ENCODE results near the gene WDR27. TPM values are rescaled to one million over a fixed set of nuclear protein-coding genes. Genes with fewer than 3 reads are reported as not detected.

Gene WDR27
- total RNA-seq, 2 experiments from 2014 or later = 77.2 to 108 TPM

GRCh38 chr6:169669889-169670288 lies 31.9 kb downstream of the WDR27 start:
- Histone ChIP-seq H3K27ac (ENCODE audit: low read depth, low read length, poor library complexity, severe bottlenecking) (no peak overlapping the region), H3K79me2 (ENCODE audit: insufficient read depth, low read depth, low read length) (no peaks in the 10 kb centered on the region), H3K4me2 (ENCODE audit: low read length) (no peak overlapping the region), H3K4me3 (ENCODE audit: low read depth, low read length, poor library complexity, severe bottlenecking) (no peak overlapping the region), H3K36me3 (ENCODE audit: insufficient read depth, low read length) (peaks cover 74% of the 10 kb centered on the region), H3K9me2 (ENCODE audit: insufficient read depth, low read length) (no peaks in the 10 kb centered on the region), H4K20me1 (ENCODE audit: insufficient read depth, low read length) (no peaks in the 10 kb centered on the region), H3K9me3 (ENCODE audit: low read length) (no peaks in the 10 kb centered on the region), H3K4me1 (ENCODE audit: insufficient read depth, low read length, poor library complexity, severe bottlenecking) (no peaks in the 10 kb centered on the region), H2AFZ (ENCODE audit: low read length) (no peak overlapping the region)
- POLR2A ChIA-PET = no interaction called here
- CTCF ChIA-PET (ENCODE audit: unreplicated experiment) = interaction anchor here (0.6 kb wide), 1 partner anchor 120 kb away, joined by 3 read pairs; no protein-coding TSS in a partner anchor
- intact Hi-C loops (cut with micrococcal nuclease; ENCODE audit: unreplicated experiment) = no loop called here
- no peak for DNase-seq (ENCODE audit: low spot score)
- BruUV-seq (replicated peaks) = no TSS peak
- TF ChIP-seq CTCF (conservative IDR thresholded peaks at IDR 0.05; ENCODE audit: low read length) = no peak

GRCh38 chr6:169669147-169669546 lies 32.7 kb downstream of the WDR27 start:
- POLR2A ChIA-PET = no interaction called here

More at GRCh38 chr6:169669147-169669546, 32.7 kb downstream of the WDR27 start:
- Histone ChIP-seq H3K4me3 (ENCODE audit: low read depth, low read length, poor library complexity, severe bottlenecking) (no peak overlapping the region), H3K9me3 (ENCODE audit: low read length) (no peaks in the 10 kb centered on the region), H3K79me2 (ENCODE audit: insufficient read depth, low read depth, low read length) (no peaks in the 10 kb centered on the region), H3K27ac (ENCODE audit: low read depth, low read length, poor library complexity, severe bottlenecking) (no peak overlapping the region), H4K20me1 (ENCODE audit: insufficient read depth, low read length) (no peaks in the 10 kb centered on the region), H3K9me2 (ENCODE audit: insufficient read depth, low read length) (no peaks in the 10 kb centered on the region), H3K4me1 (ENCODE audit: insufficient read depth, low read length, poor library complexity, severe bottlenecking) (no peaks in the 10 kb centered on the region), H3K36me3 (ENCODE audit: insufficient read depth, low read length) (peaks cover 79% of the 10 kb centered on the region), H3K4me2 (ENCODE audit: low read length) (no peak overlapping the region), H2AFZ (ENCODE audit: low read length) (no peak overlapping the region)
- TSS peak; percentile 38 for BruUV-seq (replicated peaks)
- TF ChIP-seq EZH2phosphoT487 (IDR thresholded peaks at IDR 0.05; ENCODE audit: borderline replicate concordance, low read depth, low read length) (no peak), CTCF (conservative IDR thresholded peaks at IDR 0.05; ENCODE audit: low read length) (no peak)
- no peak for DNase-seq (ENCODE audit: low spot score)
- intact Hi-C loops (cut with micrococcal nuclease; ENCODE audit: unreplicated experiment) = no loop called here
- CTCF ChIA-PET (ENCODE audit: unreplicated experiment) = interaction anchor here (0.6 kb wide), 1 partner anchor 121 kb away, joined by 3 read pairs; no protein-coding TSS in a partner anchor
